Stomach (tissue), 9 donors: ENCODE data around the gene CARMIL1. TPM values are rescaled to one million over a fixed set of nuclear protein-coding genes. Genes with fewer than 3 reads are reported as not detected.
A peak's percentile ranks its signal among the peaks of the same experiment; 100 is the strongest.

Experiments
- DNase-seq, 2 donors: peaks; one replicate each; pipeline versions ENCODE4 v3.0.0 to v3.0.0-alpha.2; 2013 to 2019
- H3K27ac ChIP-seq, 5 donors: fragments of 200-600 bp in 4 of 5; sonication (generic) in 4 of 5; one replicate each; pipeline ENCODE4 v1.5.1; 2013 to 2019; ENCODE audit warnings: mild to moderate bottlenecking in 1 of 5, moderate library complexity in 1 of 5
- H3K27me3 ChIP-seq, 3 donors: fragments of 200-600 bp; sonication (generic); one replicate each; pipeline ENCODE4 v1.5.1; 2017 to 2019; ENCODE audit warnings: mixed run types in 1 of 3
- H3K36me3 ChIP-seq, 4 donors: fragments of 200-600 bp; sonication (generic); 1 replicate in 3 of 4; 2 replicates in 1 of 4; pipeline ENCODE4 v1.5.1; 2016 to 2019
- H3K4me1 ChIP-seq, 4 donors: fragments of 200-600 bp; sonication (generic); one replicate each; pipeline ENCODE4 v1.5.1; 2016 to 2019
- H3K4me3 ChIP-seq, 4 donors: fragments of 200-600 bp; sonication (generic) in 3 of 4; one replicate each; pipeline ENCODE4 v1.5.1; 2016 to 2019; ENCODE audit warnings: mild to moderate bottlenecking in 1 of 4
- H3K9me3 ChIP-seq, 4 donors: fragments of 200-600 bp; sonication (generic); one replicate each; pipeline ENCODE4 v1.5.1; 2016 to 2019
- CTCF ChIP-seq, 7 experiments: fragments of 450-650 bp in 4 of 7; fragments of 200-600 bp in 3 of 7; sonication (generic) in 3 of 7; IDR thresholded peaks; one replicate each; pipeline ENCODE4 v1.5.1; 2016 to 2019; ENCODE audit warnings: antibody characterized with exemption in 7 of 7, control low read depth in 2 of 7, mild to moderate bottlenecking in 1 of 7
- EP300 ChIP-seq: sonication (generic); formaldehyde crosslinking; IDR thresholded peaks from one replicate; pipeline ENCODE4 v1.6.1; 2017; ENCODE audit warnings: antibody characterized with exemption
- POLR2A ChIP-seq, 4 donors: fragments of 450-650 bp; IDR thresholded peaks; one replicate each; pipeline ENCODE4 v1.6.1; 2016; ENCODE audit warnings: antibody characterized with exemption in 4 of 4, control low read depth in 2 of 4, mild to moderate bottlenecking in 1 of 4, moderate library complexity in 1 of 4
- POLR2AphosphoS5 ChIP-seq, 3 donors: sonication (generic); formaldehyde crosslinking; IDR thresholded peaks; one replicate each; pipeline ENCODE4 v1.6.1; 2016; ENCODE audit warnings: antibody characterized with exemption in 3 of 3
- WGBS, 5 donors: extraction: QIAGEN DNeasy Blood & Tissue Kit in 3 of 5; methylation state at CpG; one replicate each; pipeline versions ENCODE4 v1.1.5 to v1.1.7; 2013 to 2018; 5-methylcytosine and 5-hydroxymethylcytosine counted together
- intact Hi-C: fragments of 100-400 bp; cut with DNase I; formaldehyde crosslinking; loops from one replicate; pipeline ENCODE4 v1.15.1; 2023; ENCODE audit warnings: low total_unique reads
- polyA plus RNA-seq, 3 donors: library from polyadenylated mRNA; stranded (reverse); fragments of 200-250 nt; gene quantifications; one replicate each; pipeline ENCODE4 v1.2.3, GENCODE V29; 2013
- total RNA-seq, 5 donors: library from RNA; depleted of rRNA; stranded (reverse); fragments of >200 nt; gene quantifications; one replicate each; pipeline versions ENCODE4 v1.1.0 to v1.2.3, GENCODE V29; 2014 to 2016
- donor health status: healthy with polysubstance abuse.
- donor health status: Bipolar disorder and iron deficiency.
- donor health status: healthy.

CARMIL1 gene
- total and polyA plus RNA-seq, 8 donors = 10.5 to 42.7 (median 14.9) TPM

DNA sequence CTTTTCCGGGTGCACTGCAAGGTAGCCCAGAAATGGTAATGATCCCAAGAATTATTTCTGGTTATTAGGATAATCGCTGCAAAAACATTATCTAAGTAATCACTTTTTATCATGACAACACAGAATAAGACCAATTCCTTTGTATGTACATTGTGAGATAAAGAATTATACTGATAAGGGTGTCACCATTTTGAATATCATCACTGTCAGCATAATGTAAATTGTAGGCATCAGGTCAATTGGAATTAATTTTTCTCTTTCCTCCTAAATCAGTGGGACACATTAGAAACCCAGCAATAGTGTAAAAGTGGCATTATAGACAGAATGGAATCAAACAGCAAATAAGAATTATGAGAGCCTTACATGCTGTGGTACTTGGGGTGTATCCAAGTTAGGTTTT is 189.7 kb downstream of the CARMIL1 start:
- H3K4me3 ChIP-seq = no peak overlapping the region
- no peaks in the 10 kb centered on the region for H3K27me3 ChIP-seq
- TF ChIP-seq EP300 = no peak
- TF ChIP-seq POLR2AphosphoS5 (IDR thresholded peaks at IDR 0.05) = no peak
- no peak for TF ChIP-seq CTCF (IDR thresholded peaks at IDR 0.05)
- no peak for TF ChIP-seq POLR2A (IDR thresholded peaks at IDR 0.05)
- H3K27ac ChIP-seq = no peak overlapping the region
- intact Hi-C loops = no loop called here
- DNase-seq = no peak
- 86 to 93% (median 91%) methylated on average over 2 of the region's 2 CpGs for WGBS, 5 donors
- H3K36me3 ChIP-seq = peaks cover 0 to 19% (median 2%) of the 10 kb centered on the region in 4 donors
- no peaks in the 10 kb centered on the region for H3K9me3 ChIP-seq
- H3K4me1 ChIP-seq = no peaks in the 10 kb centered on the region

GRCh38 chr6:25469797-25470388 is 190.7 kb downstream of the CARMIL1 start:
- intact Hi-C loops = no loop called here
- no peaks in the 10 kb centered on the region for H3K27me3 ChIP-seq
- peak in 2 of 7 experiments; percentile 12 to 29 for TF ChIP-seq CTCF (IDR thresholded peaks at IDR 0.05)
- no peak for TF ChIP-seq EP300
- TF ChIP-seq POLR2AphosphoS5 (IDR thresholded peaks at IDR 0.05) = no peak
- TF ChIP-seq POLR2A (IDR thresholded peaks at IDR 0.05) = no peak

DNA sequence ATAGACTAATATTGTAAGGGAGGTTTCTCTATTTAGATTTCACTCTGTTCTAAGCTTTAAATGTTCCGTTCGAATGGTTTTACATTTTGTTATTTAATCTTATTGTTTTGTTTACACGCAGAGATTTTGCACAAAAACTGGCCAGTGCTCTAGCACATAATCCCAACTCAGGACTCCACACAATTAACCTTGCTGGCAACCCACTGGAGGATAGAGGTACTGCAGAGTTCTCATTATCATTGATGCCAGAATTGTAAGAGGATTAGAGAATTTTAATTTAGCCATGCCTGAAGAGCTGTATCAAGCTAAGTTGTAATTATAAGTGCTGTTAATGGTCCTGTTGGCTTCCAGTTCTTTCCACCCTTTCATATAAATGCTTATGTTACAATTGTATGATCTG is 193.1 kb downstream of the CARMIL1 start:
- intact Hi-C loops = no loop called here
- no peak for DNase-seq
- Histone ChIP-seq H3K9me3 (no peaks in the 10 kb centered on the region), H3K27ac (no peak overlapping the region), H3K27me3 (no peaks in the 10 kb centered on the region), H3K4me1 (no peaks in the 10 kb centered on the region), H3K4me3 (no peak overlapping the region), H3K36me3 (peaks cover 0 to 19% (median 5%) of the 10 kb centered on the region in 4 donors)
- TF ChIP-seq CTCF (IDR thresholded peaks at IDR 0.05) = peak in 1 of 7 experiments; percentile 8
- no peak for TF ChIP-seq POLR2AphosphoS5 (IDR thresholded peaks at IDR 0.05)
- no peak for TF ChIP-seq EP300
- no peak for TF ChIP-seq POLR2A (IDR thresholded peaks at IDR 0.05)
- WGBS, 5 donors = 83 to 94% (median 92%) methylated on average over 3 of the region's 3 CpGs

More at GRCh38 chr6:25469797-25470388, 190.7 kb downstream of the CARMIL1 start:
- Histone ChIP-seq H3K9me3 (no peaks in the 10 kb centered on the region), H3K27ac (no peak overlapping the region), H3K4me3 (no peak overlapping the region), H3K4me1 (no peaks in the 10 kb centered on the region), H3K36me3 (peaks cover 0 to 19% (median 3%) of the 10 kb centered on the region in 4 donors)
- no peak for DNase-seq

GRCh38 chr6:25472906-25473305 is 193.7 kb downstream of the CARMIL1 start:
- Histone ChIP-seq H3K27me3 (no peaks in the 10 kb centered on the region), H3K4me1 (no peaks in the 10 kb centered on the region), H3K9me3 (no peaks in the 10 kb centered on the region), H3K27ac (peak overlapping the region in 1 of 5 donors; percentile 28), H3K36me3 (peaks cover 0 to 19% (median 5%) of the 10 kb centered on the region in 4 donors), H3K4me3 (no peak overlapping the region)
- TF ChIP-seq POLR2A (IDR thresholded peaks at IDR 0.05) (no peak), CTCF (IDR thresholded peaks at IDR 0.05) (no peak), EP300 (no peak), POLR2AphosphoS5 (IDR thresholded peaks at IDR 0.05) (no peak)
- DNase-seq = no peak
- 79 to 88% (median 86%) methylated on average over 3 of the region's 3 CpGs for WGBS, 5 donors
- intact Hi-C loops = no loop called here
